ENCODE data around the gene SPECC1.
"Not testable (repeated sequence)": the region's sequence is repeated elsewhere in the genome, so short reads cannot be mapped to it uniquely, and the experiment has no call there.

Gene SPECC1

DNA sequence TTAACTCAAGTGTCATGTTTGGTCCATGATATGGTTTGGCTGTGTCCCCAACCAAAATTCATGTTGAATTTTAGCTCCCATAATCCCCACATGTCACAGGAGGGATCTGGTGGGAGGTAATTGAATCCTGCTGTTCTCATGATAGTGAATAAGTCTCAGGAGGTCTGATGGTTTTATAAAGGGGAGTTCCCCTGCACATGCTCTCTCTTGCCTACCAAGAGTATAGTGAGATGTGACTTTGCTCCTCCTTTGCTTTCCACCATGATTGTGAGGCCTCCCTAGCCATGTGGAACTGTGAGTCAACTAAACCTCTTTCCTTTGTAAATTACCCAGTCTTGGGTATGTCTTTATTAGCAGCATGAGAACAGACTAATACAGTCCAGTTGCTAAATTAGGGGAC is 97.3 kb downstream of the SPECC1 start:
- H3K9me3 ChIP-seq (ENCODE audit: control insufficient read depth in 1 of 2, low read length in 2 of 2); H3K9ac ChIP-seq (ENCODE audit: low read depth in 1 of 2, low read length in 2 of 2); H3K4me3 ChIP-seq (ENCODE audit: low read depth in 1 of 2, low read length in 2 of 2); H3K27me3 ChIP-seq (ENCODE audit: control insufficient read depth in 1 of 2, insufficient read depth in 2 of 2, low read length in 2 of 2); H3K36me3 ChIP-seq (ENCODE audit: control insufficient read depth in 1 of 2, insufficient read depth in 2 of 2, low read length in 2 of 2); H3K27ac ChIP-seq (ENCODE audit: low read depth, low read length); H3K4me1 ChIP-seq (ENCODE audit: control insufficient read depth in 1 of 2, insufficient read depth in 2 of 2, low read length in 2 of 2): not testable (repeated sequence)

DNA sequence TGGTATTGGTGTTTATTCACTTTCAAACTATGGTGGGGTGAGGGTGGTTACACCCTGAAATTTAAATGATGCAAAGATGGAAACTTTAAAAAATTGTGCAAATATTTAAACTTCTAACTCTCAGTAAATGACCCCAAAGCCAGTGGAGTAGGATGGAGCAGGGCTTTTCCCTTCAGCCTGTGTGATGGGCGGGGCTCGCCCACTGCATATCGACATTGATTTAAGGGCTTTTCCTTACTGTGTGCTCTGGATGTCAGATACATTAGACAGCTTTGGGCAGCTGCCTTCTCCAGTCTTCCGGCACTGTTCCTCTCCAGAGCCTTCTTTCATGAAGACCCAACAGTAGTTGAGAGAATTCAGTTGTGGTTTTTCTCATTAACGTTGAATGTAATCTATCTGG is 99.9 kb downstream of the SPECC1 start:
- Histone ChIP-seq H3K36me3 (ENCODE audit: control insufficient read depth in 1 of 2, insufficient read depth in 2 of 2, low read length in 2 of 2) (no peaks in the 10 kb centered on the region), H3K9ac (ENCODE audit: low read depth in 1 of 2, low read length in 2 of 2) (no peak overlapping the region), H3K9me3 (ENCODE audit: control insufficient read depth in 1 of 2, low read length in 2 of 2) (no peaks in the 10 kb centered on the region), H3K4me1 (ENCODE audit: control insufficient read depth in 1 of 2, insufficient read depth in 2 of 2, low read length in 2 of 2) (no peaks in the 10 kb centered on the region), H3K27me3 (ENCODE audit: control insufficient read depth in 1 of 2, insufficient read depth in 2 of 2, low read length in 2 of 2) (no peaks in the 10 kb centered on the region), H3K4me3 (ENCODE audit: low read depth in 1 of 2, low read length in 2 of 2) (no peak overlapping the region), H3K27ac (ENCODE audit: low read depth, low read length) (no peak overlapping the region)

DNA sequence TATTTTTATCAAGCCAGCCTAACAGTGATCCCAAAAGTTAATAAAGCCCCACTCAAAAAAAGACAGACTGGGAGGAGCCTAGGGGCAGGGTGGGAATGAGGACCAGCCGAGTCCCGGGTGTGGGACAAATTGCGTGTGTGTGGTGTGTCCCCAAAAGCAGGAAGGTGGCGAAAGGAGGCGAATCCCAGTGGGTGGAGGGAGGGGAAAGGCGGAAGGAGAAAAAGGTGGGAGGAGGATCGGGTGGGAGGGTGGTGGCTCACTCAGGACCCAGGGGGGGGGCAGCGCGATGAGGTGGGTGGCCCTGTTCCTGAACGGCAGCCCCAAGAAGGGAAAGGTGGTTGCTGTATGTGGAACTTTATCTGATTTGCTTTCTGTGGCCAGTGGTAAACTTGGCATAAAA is 102.4 kb downstream of the SPECC1 start:
- no peaks in the 10 kb centered on the region for H3K27me3 ChIP-seq (ENCODE audit: control insufficient read depth in 1 of 2, insufficient read depth in 2 of 2, low read length in 2 of 2)
- no peaks in the 10 kb centered on the region for H3K4me1 ChIP-seq (ENCODE audit: control insufficient read depth in 1 of 2, insufficient read depth in 2 of 2, low read length in 2 of 2)
- no peak overlapping the region for H3K9ac ChIP-seq (ENCODE audit: low read depth in 1 of 2, low read length in 2 of 2)
- H3K36me3 ChIP-seq (ENCODE audit: control insufficient read depth in 1 of 2, insufficient read depth in 2 of 2, low read length in 2 of 2): no peaks in the 10 kb centered on the region
- no peaks in the 10 kb centered on the region for H3K9me3 ChIP-seq (ENCODE audit: control insufficient read depth in 1 of 2, low read length in 2 of 2)
- H3K4me3 ChIP-seq (ENCODE audit: low read depth in 1 of 2, low read length in 2 of 2): no peak overlapping the region
- H3K27ac ChIP-seq (ENCODE audit: low read depth, low read length): no peak overlapping the region

DNA sequence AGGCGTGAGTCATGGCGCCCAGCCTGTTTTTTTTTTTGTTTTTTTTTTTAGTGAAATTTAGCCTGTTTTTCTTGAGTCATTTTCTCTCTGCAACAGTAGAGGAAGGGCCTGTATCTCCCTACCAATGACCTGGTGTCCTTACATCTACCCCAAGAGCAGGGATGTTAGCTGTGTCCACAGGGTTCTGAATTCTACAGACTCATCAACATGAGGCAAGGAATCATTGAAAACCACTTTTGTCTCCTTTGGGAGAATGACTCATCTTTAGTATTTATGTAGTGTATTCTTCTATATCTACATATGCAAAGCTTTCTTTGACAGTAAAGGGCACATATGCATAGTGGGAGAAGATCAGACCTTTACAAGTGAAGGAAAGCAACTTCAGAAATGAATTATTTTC is 105.3 kb downstream of the SPECC1 start:
- Histone ChIP-seq H3K4me3 (ENCODE audit: low read depth in 1 of 2, low read length in 2 of 2) (no peak overlapping the region), H3K36me3 (ENCODE audit: control insufficient read depth in 1 of 2, insufficient read depth in 2 of 2, low read length in 2 of 2) (no peaks in the 10 kb centered on the region), H3K9ac (ENCODE audit: low read depth in 1 of 2, low read length in 2 of 2) (no peak overlapping the region), H3K27ac (ENCODE audit: low read depth, low read length) (no peak overlapping the region), H3K4me1 (ENCODE audit: control insufficient read depth in 1 of 2, insufficient read depth in 2 of 2, low read length in 2 of 2) (no peaks in the 10 kb centered on the region), H3K9me3 (ENCODE audit: control insufficient read depth in 1 of 2, low read length in 2 of 2) (no peaks in the 10 kb centered on the region), H3K27me3 (ENCODE audit: control insufficient read depth in 1 of 2, insufficient read depth in 2 of 2, low read length in 2 of 2) (no peaks in the 10 kb centered on the region)

DNA sequence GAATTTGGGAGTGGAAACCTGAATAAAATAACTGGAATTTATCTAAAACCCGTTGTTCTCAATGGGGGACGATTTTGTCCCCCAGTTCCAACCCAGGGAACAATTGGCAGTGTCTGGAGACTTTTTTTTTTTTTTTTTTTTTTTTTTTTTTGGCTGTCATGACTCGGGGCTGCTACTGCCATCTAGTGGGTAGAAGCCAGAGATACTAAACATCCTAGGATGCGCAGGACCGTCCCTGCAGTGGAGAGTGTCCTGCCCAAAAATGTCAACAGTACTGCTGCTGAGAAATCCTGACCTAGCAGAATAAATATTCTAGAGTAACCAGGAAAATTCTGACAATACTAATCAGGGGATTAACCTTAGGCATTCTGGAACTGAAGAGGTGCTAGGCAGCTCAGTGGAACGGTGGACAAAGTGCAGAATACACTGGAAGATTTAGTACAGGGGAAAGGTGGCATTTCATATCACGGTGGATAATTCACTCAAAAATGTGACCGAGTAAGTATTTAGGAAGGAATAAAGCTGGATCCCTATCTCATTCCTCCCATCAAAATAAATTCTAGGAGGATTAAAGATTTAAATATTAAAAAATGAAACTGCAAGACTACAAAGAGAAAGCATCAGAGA is 107.6 kb downstream of the SPECC1 start:
- Histone ChIP-seq H3K9me3 (ENCODE audit: control insufficient read depth in 1 of 2, low read length in 2 of 2) (no peaks in the 10 kb centered on the region), H3K27ac (ENCODE audit: low read depth, low read length) (no peak overlapping the region), H3K9ac (ENCODE audit: low read depth in 1 of 2, low read length in 2 of 2) (no peak overlapping the region), H3K4me3 (ENCODE audit: low read depth in 1 of 2, low read length in 2 of 2) (no peak overlapping the region), H3K27me3 (ENCODE audit: control insufficient read depth in 1 of 2, insufficient read depth in 2 of 2, low read length in 2 of 2) (no peaks in the 10 kb centered on the region), H3K4me1 (ENCODE audit: control insufficient read depth in 1 of 2, insufficient read depth in 2 of 2, low read length in 2 of 2) (peaks cover 0 to under 1% of the 10 kb centered on the region in 2 donors), H3K36me3 (ENCODE audit: control insufficient read depth in 1 of 2, insufficient read depth in 2 of 2, low read length in 2 of 2) (no peaks in the 10 kb centered on the region)

DNA sequence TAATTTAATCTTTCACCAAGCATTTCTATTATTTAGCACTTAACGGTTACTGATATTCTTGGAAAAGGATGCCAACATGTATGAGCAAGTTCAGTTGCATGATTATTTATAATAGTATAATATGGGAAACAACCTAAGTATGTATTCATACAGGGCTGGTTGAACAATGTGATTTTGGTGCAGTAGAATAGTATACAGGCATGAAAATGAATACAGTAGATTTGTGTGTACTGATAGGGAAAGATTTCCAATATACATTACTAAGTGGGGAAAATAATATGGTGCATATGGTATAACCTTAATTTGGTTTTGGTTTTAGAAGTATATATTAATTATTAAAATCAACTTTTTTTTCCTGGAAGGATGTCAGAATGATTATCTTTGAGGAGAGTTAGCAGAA is 109.1 kb downstream of the SPECC1 start:
- Histone ChIP-seq H3K27ac (ENCODE audit: low read depth, low read length) (no peak overlapping the region), H3K4me1 (ENCODE audit: control insufficient read depth in 1 of 2, insufficient read depth in 2 of 2, low read length in 2 of 2) (peaks cover 0 to 6% of the 10 kb centered on the region in 2 donors), H3K27me3 (ENCODE audit: control insufficient read depth in 1 of 2, insufficient read depth in 2 of 2, low read length in 2 of 2) (no peaks in the 10 kb centered on the region), H3K9me3 (ENCODE audit: control insufficient read depth in 1 of 2, low read length in 2 of 2) (no peaks in the 10 kb centered on the region), H3K4me3 (ENCODE audit: low read depth in 1 of 2, low read length in 2 of 2) (no peak overlapping the region), H3K36me3 (ENCODE audit: control insufficient read depth in 1 of 2, insufficient read depth in 2 of 2, low read length in 2 of 2) (no peaks in the 10 kb centered on the region), H3K9ac (ENCODE audit: low read depth in 1 of 2, low read length in 2 of 2) (no peak overlapping the region)

DNA sequence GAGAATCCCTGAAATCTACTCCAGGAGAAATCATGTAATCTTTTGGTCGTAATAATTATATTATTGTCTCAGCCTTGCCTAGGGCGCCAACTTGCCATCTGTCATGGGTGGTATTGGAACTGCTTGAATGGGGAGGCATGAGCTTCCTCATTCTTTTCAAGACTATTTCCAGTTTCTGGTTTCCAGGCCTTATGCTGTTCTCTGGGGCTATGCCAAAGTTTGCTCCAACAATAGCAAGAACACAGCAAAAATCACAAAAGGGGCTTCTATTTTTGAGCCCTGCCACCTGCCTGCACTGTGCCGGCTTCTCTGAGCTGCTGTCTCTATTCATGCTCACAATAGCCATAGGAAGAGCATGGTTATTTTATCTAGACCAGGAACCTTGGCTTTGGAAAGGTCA is 111.7 kb downstream of the SPECC1 start:
- Histone ChIP-seq H3K9me3 (ENCODE audit: control insufficient read depth in 1 of 2, low read length in 2 of 2) (no peaks in the 10 kb centered on the region), H3K27me3 (ENCODE audit: control insufficient read depth in 1 of 2, insufficient read depth in 2 of 2, low read length in 2 of 2) (no peaks in the 10 kb centered on the region), H3K36me3 (ENCODE audit: control insufficient read depth in 1 of 2, insufficient read depth in 2 of 2, low read length in 2 of 2) (no peaks in the 10 kb centered on the region), H3K27ac (ENCODE audit: low read depth, low read length) (no peak overlapping the region), H3K9ac (ENCODE audit: low read depth in 1 of 2, low read length in 2 of 2) (no peak overlapping the region), H3K4me1 (ENCODE audit: control insufficient read depth in 1 of 2, insufficient read depth in 2 of 2, low read length in 2 of 2) (peaks cover 0 to 6% of the 10 kb centered on the region in 2 donors), H3K4me3 (ENCODE audit: low read depth in 1 of 2, low read length in 2 of 2) (no peak overlapping the region)

DNA sequence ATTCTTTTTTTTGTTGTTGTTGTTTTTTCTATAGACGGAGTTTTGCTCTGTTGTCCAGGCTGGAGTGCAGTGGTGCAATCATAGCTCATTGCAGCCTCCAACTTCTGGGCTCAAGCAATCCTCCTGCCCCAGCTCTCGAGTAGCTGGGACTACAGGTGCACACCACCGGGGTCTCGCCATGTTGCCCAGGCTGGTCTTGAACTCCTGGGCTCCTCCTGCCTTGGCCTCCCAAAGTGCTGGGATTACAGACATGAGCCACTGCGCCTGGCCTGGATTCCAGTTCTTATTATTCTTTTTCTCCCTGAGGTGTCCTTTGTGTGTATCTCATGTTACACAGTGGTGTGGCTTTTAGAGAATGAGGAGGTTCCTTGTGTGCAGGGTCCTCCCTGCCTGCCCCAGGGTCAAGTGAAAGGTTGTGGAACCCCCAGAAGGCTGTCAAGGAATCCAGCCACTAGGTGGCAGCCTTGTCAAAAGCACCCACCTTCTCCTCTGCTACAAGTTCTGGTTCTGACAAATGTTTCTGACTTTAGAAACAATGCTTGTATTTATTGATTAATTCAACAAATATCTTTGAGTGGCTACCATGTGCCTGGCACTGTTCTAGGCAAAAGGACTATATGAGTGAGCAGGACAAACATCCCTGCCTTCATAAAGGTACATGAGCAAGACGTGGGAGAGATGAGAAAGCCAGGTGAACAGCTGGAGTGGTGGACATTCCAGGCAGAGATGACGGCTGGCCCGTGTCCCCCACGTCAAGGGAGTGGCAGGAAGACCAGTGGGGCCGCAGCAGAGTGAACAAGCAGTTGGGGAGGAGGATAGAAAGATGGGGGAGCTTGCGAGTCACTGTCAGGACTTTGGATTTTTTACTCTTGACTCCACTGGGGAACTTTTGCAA is 112.4 kb downstream of the SPECC1 start:
- Histone ChIP-seq H3K4me3 (ENCODE audit: low read depth in 1 of 2, low read length in 2 of 2) (peak overlapping the region in 1 of 2 donors; percentile 10), H3K9me3 (ENCODE audit: control insufficient read depth in 1 of 2, low read length in 2 of 2) (no peaks in the 10 kb centered on the region), H3K27ac (ENCODE audit: low read depth, low read length) (no peak overlapping the region), H3K27me3 (ENCODE audit: control insufficient read depth in 1 of 2, insufficient read depth in 2 of 2, low read length in 2 of 2) (no peaks in the 10 kb centered on the region), H3K36me3 (ENCODE audit: control insufficient read depth in 1 of 2, insufficient read depth in 2 of 2, low read length in 2 of 2) (no peaks in the 10 kb centered on the region), H3K9ac (ENCODE audit: low read depth in 1 of 2, low read length in 2 of 2) (no peak overlapping the region), H3K4me1 (ENCODE audit: control insufficient read depth in 1 of 2, insufficient read depth in 2 of 2, low read length in 2 of 2) (peaks cover 0 to 6% of the 10 kb centered on the region in 2 donors)

DNA sequence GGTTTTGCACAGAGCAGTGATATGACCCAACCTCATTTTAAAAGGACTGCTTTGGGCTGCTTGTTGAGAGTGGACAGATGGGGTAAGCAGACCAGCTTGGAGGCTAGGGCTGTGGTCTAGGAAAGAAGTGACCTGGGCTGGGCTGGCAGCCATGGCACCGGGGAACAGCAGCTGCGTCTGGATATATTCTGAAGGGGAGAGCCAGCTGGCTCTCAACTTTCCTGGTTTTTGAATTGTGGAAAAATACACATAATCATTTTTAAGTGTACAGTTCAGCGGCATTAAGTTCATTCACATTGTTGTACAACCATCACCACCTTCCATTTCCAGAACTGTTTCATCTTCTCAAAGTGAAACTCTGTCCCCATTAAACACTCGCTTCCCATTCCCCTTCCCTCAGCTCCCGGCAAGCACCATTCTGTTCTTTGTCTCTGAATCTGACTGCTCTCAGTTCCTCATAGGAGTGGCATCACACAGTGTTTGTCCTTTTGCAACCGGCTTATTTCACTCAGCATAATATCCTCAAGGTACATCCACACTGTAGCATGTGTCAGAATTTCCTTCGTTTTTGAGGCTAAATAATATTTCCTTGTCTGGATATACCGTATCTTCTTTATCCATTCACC is 113.2 kb downstream of the SPECC1 start:
- no peaks in the 10 kb centered on the region for H3K27me3 ChIP-seq (ENCODE audit: control insufficient read depth in 1 of 2, insufficient read depth in 2 of 2, low read length in 2 of 2)
- H3K4me1 ChIP-seq (ENCODE audit: control insufficient read depth in 1 of 2, insufficient read depth in 2 of 2, low read length in 2 of 2): peaks cover 0 to 6% of the 10 kb centered on the region in 2 donors
- H3K4me3 ChIP-seq (ENCODE audit: low read depth in 1 of 2, low read length in 2 of 2): peak overlapping the region in 1 of 2 donors; percentile 10
- no peak overlapping the region for H3K9ac ChIP-seq (ENCODE audit: low read depth in 1 of 2, low read length in 2 of 2)
- no peaks in the 10 kb centered on the region for H3K36me3 ChIP-seq (ENCODE audit: control insufficient read depth in 1 of 2, insufficient read depth in 2 of 2, low read length in 2 of 2)
- no peak overlapping the region for H3K27ac ChIP-seq (ENCODE audit: low read depth, low read length)
- no peaks in the 10 kb centered on the region for H3K9me3 ChIP-seq (ENCODE audit: control insufficient read depth in 1 of 2, low read length in 2 of 2)

DNA sequence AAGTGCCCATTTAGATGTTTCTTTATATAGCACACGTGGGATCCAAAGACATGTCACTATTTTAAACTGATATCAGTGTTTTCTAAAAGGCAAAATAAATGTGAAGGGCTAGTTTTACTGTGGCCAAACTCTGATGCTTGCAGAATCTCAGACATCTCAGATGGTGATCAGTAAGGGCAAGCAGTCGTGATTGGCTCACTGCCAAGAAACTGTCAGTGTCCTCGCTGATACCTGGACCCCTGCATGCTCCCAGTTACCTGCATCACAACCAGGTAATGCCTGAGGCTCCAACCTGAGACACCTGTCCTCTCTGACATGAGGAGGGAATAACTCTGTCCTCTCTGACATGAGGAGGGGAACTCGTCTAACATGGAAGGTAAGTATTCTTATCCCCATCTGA is 114.0 kb downstream of the SPECC1 start:
- Histone ChIP-seq H3K27me3 (ENCODE audit: control insufficient read depth in 1 of 2, insufficient read depth in 2 of 2, low read length in 2 of 2) (no peaks in the 10 kb centered on the region), H3K36me3 (ENCODE audit: control insufficient read depth in 1 of 2, insufficient read depth in 2 of 2, low read length in 2 of 2) (no peaks in the 10 kb centered on the region), H3K4me1 (ENCODE audit: control insufficient read depth in 1 of 2, insufficient read depth in 2 of 2, low read length in 2 of 2) (peaks cover 0 to 6% of the 10 kb centered on the region in 2 donors), H3K9me3 (ENCODE audit: control insufficient read depth in 1 of 2, low read length in 2 of 2) (no peaks in the 10 kb centered on the region), H3K4me3 (ENCODE audit: low read depth in 1 of 2, low read length in 2 of 2) (no peak overlapping the region), H3K27ac (ENCODE audit: low read depth, low read length) (no peak overlapping the region), H3K9ac (ENCODE audit: low read depth in 1 of 2, low read length in 2 of 2) (no peak overlapping the region)

Data from duodenal mucosa (tissue), 2 donors.